Gastrocnemius medialis (tissue), 4 donors: ENCODE data around the gene COPZ2. TPM values are rescaled to one million over a fixed set of nuclear protein-coding genes. Genes with fewer than 3 reads are reported as not detected.

Experiments used
- ATAC-seq, 2 donors: fragments of 150-250 bp; one replicate each; pipeline ENCODE4 v1.9.1; 2016
- DNase-seq, 2 donors: peaks; one replicate each; pipeline ENCODE4 v3.0.0-alpha.2; 2019
- H3K27ac ChIP-seq, 4 donors: fragments of 200-600 bp; sonication (generic); 1 replicate in 1 of 4; 2 replicates in 3 of 4; pipeline ENCODE4 v1.5.1; 2016 to 2018; ENCODE audit warnings: mild to moderate bottlenecking in 2 of 4, moderate library complexity in 1 of 4
- H3K27me3 ChIP-seq, 3 donors: fragments of 200-600 bp; sonication (generic) in 2 of 3; 1 replicate in 1 of 3; 2 replicates in 2 of 3; pipeline versions ENCODE4 v1.5.1 to v1.6.0; 2016 to 2019; ENCODE audit warnings: mild to moderate bottlenecking in 1 of 3, moderate library complexity in 1 of 3
- H3K36me3 ChIP-seq, 2 donors: fragments of 200-600 bp; sonication (generic) in 1 of 2; one replicate each; pipeline ENCODE4 v1.5.1; 2017 to 2018
- H3K4me1 ChIP-seq, 2 donors: fragments of 200-600 bp; sonication (generic) in 1 of 2; one replicate each; pipeline ENCODE4 v1.5.1; 2016 to 2017; ENCODE audit warnings: mild to moderate bottlenecking in 2 of 2
- H3K4me3 ChIP-seq, 4 donors: fragments of 200-600 bp; sonication (generic) in 3 of 4; 1 replicate in 1 of 4; 2 replicates in 3 of 4; pipeline ENCODE4 v1.5.1; 2016 to 2019; ENCODE audit warnings: mild to moderate bottlenecking in 2 of 4
- H3K9me3 ChIP-seq, 3 donors: fragments of 200-600 bp; sonication (generic) in 2 of 3; 1 replicate in 1 of 3; 2 replicates in 2 of 3; pipeline ENCODE4 v1.5.1; 2016 to 2019
- POLR2A ChIP-seq, 2 donors: fragments of 450-650 bp; IDR thresholded peaks; one replicate each; pipeline ENCODE4 v1.6.1; 2017; ENCODE audit warnings: antibody characterized with exemption in 2 of 2, mild to moderate bottlenecking in 2 of 2, moderate library complexity in 2 of 2
- in situ Hi-C, 4 donors: fragments of 200-750 bp; cut with MboI; loops; one replicate each; pipeline versions ENCODE4 v1.15.0 to v1.8.0; 2017; ENCODE audit warnings: low sequenced_read_pairs in 4 of 4
- intact Hi-C: fragments of 100-400 bp; cut with DNase I; formaldehyde crosslinking; loops from one replicate; pipeline ENCODE4 v1.15.1; 2023; ENCODE audit warnings: low total_unique reads
- total RNA-seq, 4 donors: library from RNA; depleted of rRNA; stranded (reverse); fragments of >200 nt; gene quantifications; one replicate each; pipeline versions ENCODE4 v1.1.0 to v1.2.3, GENCODE V29; 2016
- TF ChIP-seq, protein P1 (sequence below), 5 experiments: fragments of 450-650 bp in 3 of 5; fragments of 200-600 bp in 2 of 5; sonication (generic) in 2 of 5; IDR thresholded peaks in 4 of 5; conservative IDR thresholded peaks in 1 of 5; 1 replicate in 4 of 5; 2 replicates in 1 of 5; pipeline ENCODE4 v1.5.1; 2016 to 2019; ENCODE audit warnings: antibody characterized with exemption in 5 of 5, mild to moderate bottlenecking in 3 of 5, moderate library complexity in 3 of 5

COPZ2 gene
- total RNA-seq, 4 donors from 2014 or later, result 40.5 to 76.9 (median 52.8) TPM

DNA sequence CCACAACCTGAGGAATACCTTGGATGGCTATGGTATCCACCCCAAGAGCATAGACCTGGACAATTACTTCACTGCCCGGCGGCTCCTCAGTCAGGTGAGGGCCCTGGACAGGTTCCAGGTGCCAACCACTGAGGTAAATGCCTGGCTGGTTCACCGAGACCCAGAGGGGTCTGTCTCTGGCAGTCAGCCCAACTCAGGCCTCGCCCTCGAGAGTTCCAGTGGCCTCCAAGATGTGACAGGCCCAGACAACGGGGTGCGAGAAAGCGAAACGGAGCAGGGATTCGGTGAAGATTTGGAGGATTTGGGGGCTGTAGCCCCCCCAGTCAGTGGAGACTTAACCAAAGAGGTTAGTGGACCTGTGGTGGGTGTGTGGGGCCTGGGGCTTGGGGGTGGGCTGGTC is 13.7 kb upstream of the COPZ2 start:
- DNase-seq (peak in 1 of 2 donors; percentile 62), ATAC-seq (no peak)
- no peak for TF ChIP-seq POLR2A (IDR thresholded peaks at IDR 0.05)
- TF ChIP-seq, protein P1, sequence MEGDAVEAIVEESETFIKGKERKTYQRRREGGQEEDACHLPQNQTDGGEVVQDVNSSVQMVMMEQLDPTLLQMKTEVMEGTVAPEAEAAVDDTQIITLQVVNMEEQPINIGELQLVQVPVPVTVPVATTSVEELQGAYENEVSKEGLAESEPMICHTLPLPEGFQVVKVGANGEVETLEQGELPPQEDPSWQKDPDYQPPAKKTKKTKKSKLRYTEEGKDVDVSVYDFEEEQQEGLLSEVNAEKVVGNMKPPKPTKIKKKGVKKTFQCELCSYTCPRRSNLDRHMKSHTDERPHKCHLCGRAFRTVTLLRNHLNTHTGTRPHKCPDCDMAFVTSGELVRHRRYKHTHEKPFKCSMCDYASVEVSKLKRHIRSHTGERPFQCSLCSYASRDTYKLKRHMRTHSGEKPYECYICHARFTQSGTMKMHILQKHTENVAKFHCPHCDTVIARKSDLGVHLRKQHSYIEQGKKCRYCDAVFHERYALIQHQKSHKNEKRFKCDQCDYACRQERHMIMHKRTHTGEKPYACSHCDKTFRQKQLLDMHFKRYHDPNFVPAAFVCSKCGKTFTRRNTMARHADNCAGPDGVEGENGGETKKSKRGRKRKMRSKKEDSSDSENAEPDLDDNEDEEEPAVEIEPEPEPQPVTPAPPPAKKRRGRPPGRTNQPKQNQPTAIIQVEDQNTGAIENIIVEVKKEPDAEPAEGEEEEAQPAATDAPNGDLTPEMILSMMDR (IDR thresholded peaks at IDR 0.05 in 4 of 5, conservative IDR thresholded peaks at IDR 0.05 in 1 of 5), result no peak
- peaks cover 67% of the 10 kb centered on the region in 2 donors for H3K4me1 ChIP-seq
- peaks cover 0 to 37% of the 10 kb centered on the region in 2 donors for H3K36me3 ChIP-seq
- intact Hi-C loops (no loop called here), in situ Hi-C loops (no loop called here)
- no peaks in the 10 kb centered on the region for H3K9me3 ChIP-seq
- H3K27ac ChIP-seq, result peak overlapping the region; percentile 96 to 99 (median 97)
- peak overlapping the region; percentile 73 to 93 (median 84) for H3K4me3 ChIP-seq
- no peaks in the 10 kb centered on the region for H3K27me3 ChIP-seq

DNA sequence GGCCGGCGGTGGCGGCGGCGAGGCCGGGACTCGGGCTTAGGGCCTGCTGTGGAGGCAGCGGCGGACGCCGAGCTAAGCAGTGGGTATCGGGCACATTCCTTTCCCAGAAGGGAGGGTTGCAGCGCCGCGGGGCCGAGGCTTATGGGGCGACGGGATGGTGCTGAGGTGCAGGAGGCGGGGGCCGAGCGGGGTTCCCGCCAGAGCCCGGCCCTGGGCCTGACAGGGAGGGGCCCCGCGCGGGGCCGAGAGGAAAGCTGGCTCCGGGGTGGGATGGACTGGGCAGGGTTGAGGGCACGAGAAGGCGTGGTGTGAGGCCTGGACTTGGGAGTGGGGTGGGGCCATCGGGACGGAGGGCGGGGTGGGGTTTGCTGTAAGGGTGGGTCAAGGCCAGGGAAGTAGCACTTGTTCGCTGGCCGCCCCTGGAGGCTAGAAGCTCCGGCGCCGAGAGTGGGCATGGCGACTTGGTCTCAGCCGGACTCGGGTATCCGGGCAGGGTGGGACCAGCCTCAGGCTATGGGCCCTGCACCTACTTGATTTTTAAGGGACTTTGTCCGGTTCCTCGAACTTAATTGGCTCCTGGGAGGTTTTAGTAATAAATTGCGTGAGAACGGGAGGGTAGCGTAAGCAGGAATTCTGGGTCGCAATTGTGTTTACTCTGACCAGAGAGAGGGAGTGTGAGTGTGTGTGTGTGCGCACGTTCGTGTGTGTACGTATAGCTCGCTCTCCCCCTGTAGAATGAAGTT is 11.0 kb upstream of the COPZ2 start:
- DNase-seq (peak; percentile 96 to 98), ATAC-seq (peak; percentile 14 to 17)
- H3K4me3 ChIP-seq, result peak overlapping the region; percentile 73 to 93 (median 84)
- H3K27me3 ChIP-seq, result no peaks in the 10 kb centered on the region
- H3K4me1 ChIP-seq, result peaks cover 56 to 60% of the 10 kb centered on the region in 2 donors
- peaks cover 0 to 19% of the 10 kb centered on the region in 2 donors for H3K36me3 ChIP-seq
- no peaks in the 10 kb centered on the region for H3K9me3 ChIP-seq
- in situ Hi-C loops, result no loop called here
- TF ChIP-seq POLR2A (IDR thresholded peaks at IDR 0.05), result peak; percentile 94 to 96
- TF ChIP-seq, protein P1 (IDR thresholded peaks at IDR 0.05 in 4 of 5, conservative IDR thresholded peaks at IDR 0.05 in 1 of 5), result no peak
- intact Hi-C loops, result no loop called here
- H3K27ac ChIP-seq, result peak overlapping the region; percentile 96 to 99 (median 97)

DNA sequence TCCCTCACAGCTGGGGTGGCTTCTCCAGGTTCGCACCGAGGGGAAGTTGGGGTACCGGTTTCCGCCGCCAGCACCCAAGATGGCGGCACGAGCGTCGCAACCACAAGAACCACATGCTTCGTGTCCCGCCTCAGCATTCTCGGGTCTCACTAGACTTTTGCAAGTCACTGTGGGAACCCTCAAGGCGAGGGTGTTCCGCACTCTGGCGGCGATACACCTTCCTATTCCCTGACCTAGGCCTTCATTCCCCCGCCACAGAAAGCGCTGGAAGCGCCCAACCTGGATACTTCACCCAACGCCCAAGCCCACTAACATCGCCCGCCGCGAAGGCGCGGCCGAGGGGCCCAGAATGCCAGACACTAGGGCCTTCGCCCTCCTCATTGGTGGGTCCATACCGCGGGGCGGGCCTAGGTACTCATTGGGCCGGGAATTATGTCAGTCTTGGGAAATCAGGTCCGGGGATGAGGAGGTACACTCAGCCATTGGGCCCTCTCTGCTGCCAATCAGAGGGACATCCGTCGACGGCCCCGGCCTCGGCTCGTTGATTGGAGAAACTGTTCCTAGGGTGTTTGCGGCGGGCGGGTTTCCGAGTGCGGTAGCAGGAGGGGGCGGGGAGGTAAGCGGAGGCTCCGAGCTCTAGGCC is 10.3 kb upstream of the COPZ2 start, which contains the start of gene NFE2L1:
Gene NFE2L1, plus strand, starts transcription at position 619 of the 643 bp plus-strand sequence. CDS start 2,760 bp downstream, outside the sequence.
- peak within 1 kb of the TSS; percentile 96 to 99 (median 97) for H3K27ac ChIP-seq
- no peaks in the 10 kb centered on the region for H3K9me3 ChIP-seq
- no peaks in the 10 kb centered on the region for H3K27me3 ChIP-seq
- peaks cover 0 to 18% of the 10 kb centered on the region in 2 donors for H3K36me3 ChIP-seq
- in situ Hi-C loops (no loop called here), intact Hi-C loops (no loop called here)
- TF ChIP-seq POLR2A (IDR thresholded peaks at IDR 0.05), result peak; percentile 84 to 92
- TF ChIP-seq, protein P1 (IDR thresholded peaks at IDR 0.05 in 4 of 5, conservative IDR thresholded peaks at IDR 0.05 in 1 of 5), result no peak
- H3K4me1 ChIP-seq, result peaks cover 49 to 59% of the 10 kb centered on the region in 2 donors
- peak within 1 kb of the TSS; percentile 73 to 93 (median 84) for H3K4me3 ChIP-seq
- ATAC-seq (peak; percentile 55 to 56), DNase-seq (peak; percentile 100)

DNA sequence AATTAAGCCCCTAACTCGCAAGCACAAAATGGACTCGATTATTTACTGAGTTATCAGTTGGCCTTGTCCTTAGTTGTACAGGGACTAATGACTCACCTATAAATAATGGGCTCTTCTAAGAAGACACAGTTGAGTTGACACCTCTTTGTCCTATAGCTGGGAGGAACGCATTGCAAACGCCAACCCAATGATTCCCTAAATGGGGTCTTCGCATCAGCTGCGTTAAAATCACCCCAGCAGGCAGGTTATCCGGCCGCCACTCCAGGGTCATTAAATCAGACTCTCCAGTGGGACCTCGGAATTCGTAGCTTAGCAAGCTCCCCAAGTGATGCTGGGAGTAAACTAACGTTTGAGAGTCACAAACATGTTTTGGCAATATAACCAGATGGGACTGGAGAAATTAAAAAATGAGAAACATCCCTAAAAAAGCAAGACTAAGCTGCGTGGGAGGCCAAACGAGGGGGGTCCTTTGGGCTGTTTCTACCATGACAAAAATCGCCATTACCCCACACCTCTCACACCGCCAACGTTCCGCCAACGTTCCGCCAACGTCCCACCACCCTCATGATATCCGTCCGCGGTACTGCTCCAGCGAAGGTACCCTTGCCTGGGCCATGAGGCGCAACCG is 9.6 kb upstream of the COPZ2 start:
- H3K27me3 ChIP-seq, result no peaks in the 10 kb centered on the region
- TF ChIP-seq, protein P1 (IDR thresholded peaks at IDR 0.05 in 4 of 5, conservative IDR thresholded peaks at IDR 0.05 in 1 of 5), result no peak
- TF ChIP-seq POLR2A (IDR thresholded peaks at IDR 0.05), result no peak
- intact Hi-C loops (no loop called here), in situ Hi-C loops (no loop called here)
- ATAC-seq (no peak), DNase-seq (no peak)
- H3K9me3 ChIP-seq, result no peaks in the 10 kb centered on the region
- peaks cover 0 to 12% of the 10 kb centered on the region in 2 donors for H3K36me3 ChIP-seq
- H3K4me1 ChIP-seq, result peaks cover 43 to 54% of the 10 kb centered on the region in 2 donors
- H3K4me3 ChIP-seq, result peak overlapping the region; percentile 73 to 84 (median 82)
- peak overlapping the region; percentile 96 to 99 (median 97) for H3K27ac ChIP-seq
